MCF 10A (cell line): ENCODE results near the gene RTN3. TPM values are rescaled to one million over a fixed set of nuclear protein-coding genes. Genes with fewer than 3 reads are reported as not detected.

Experiments used
- BruUV-seq: library from RNA; stranded (reverse); fragments of 400-500 nt; replicated peaks from 2 replicates; lab custom pipeline; 2021; lab: Mats Ljungman, UMichigan
- CTCF ChIA-PET: fragments of 300-600 bp; sonication (Branson Sonifier 250); formaldehyde crosslinking; extraction: SDS; loops from one replicate; lab custom pipeline; 2021; ENCODE audit warnings: antibody characterized with exemption, inconsistent platforms; lab: Yijun Ruan, JAX
- POLR2A ChIA-PET: fragments of 300-600, 350-650 bp; sonication (Branson Sonifier 250); formaldehyde crosslinking; extraction: SDS; loops from one replicate; lab custom pipeline; 2020; ENCODE audit warnings: antibody characterized with exemption, inconsistent platforms; lab: Yijun Ruan, JAX
- DNase-seq: peaks from one replicate; pipeline ENCODE4 v3.0.0-alpha.2; 2018; ENCODE audit not compliant: unreplicated experiment
- H3K27ac Mint-ChIP-seq: one replicate; pipeline ENCODE4 v1.8.0; 2022; ENCODE audit warnings: mild to moderate bottlenecking, low read depth, mixed read lengths; ENCODE audit not compliant: unreplicated experiment
- H3K27me3 Mint-ChIP-seq: one replicate; pipeline ENCODE4 v1.8.0; 2022; ENCODE audit warnings: mixed read lengths; ENCODE audit not compliant: insufficient read depth, unreplicated experiment
- H3K36me3 Mint-ChIP-seq: one replicate; pipeline ENCODE4 v1.8.0; 2022; ENCODE audit warnings: mild to moderate bottlenecking, moderate library complexity, mixed read lengths; ENCODE audit not compliant: insufficient read depth, unreplicated experiment
- H3K4me1 Mint-ChIP-seq: one replicate; pipeline ENCODE4 v1.8.0; 2022; ENCODE audit warnings: mixed read lengths; ENCODE audit not compliant: insufficient read depth, unreplicated experiment
- H3K4me3 Mint-ChIP-seq: one replicate; pipeline ENCODE4 v1.8.0; 2022; ENCODE audit warnings: mild to moderate bottlenecking, moderate library complexity, mixed read lengths; ENCODE audit not compliant: unreplicated experiment
- H3K9me3 Mint-ChIP-seq: one replicate; pipeline ENCODE4 v1.8.0; 2022; ENCODE audit warnings: mixed read lengths; ENCODE audit not compliant: unreplicated experiment
- intact Hi-C: fragments of 100-400 bp; cut with micrococcal nuclease; formaldehyde crosslinking; loops from 2 replicates; pipeline ENCODE4 v1.14.1; 2022
- total RNA-seq: library from RNA; stranded (reverse); gene quantifications from 2 replicates; pipeline ENCODE4 v1.2.3, GENCODE V29; 2022
- TF ChIP-seq, protein P1 (sequence below): fragments of 200-600 bp; IDR thresholded peaks from one replicate; pipeline ENCODE4 v1.8.0; 2022; ENCODE audit warnings: antibody characterized with exemption, mild to moderate bottlenecking; ENCODE audit not compliant: unreplicated experiment

The RTN3 gene
- total RNA-seq, 1 experiment from 2014 or later, result 95.4 TPM

DNA sequence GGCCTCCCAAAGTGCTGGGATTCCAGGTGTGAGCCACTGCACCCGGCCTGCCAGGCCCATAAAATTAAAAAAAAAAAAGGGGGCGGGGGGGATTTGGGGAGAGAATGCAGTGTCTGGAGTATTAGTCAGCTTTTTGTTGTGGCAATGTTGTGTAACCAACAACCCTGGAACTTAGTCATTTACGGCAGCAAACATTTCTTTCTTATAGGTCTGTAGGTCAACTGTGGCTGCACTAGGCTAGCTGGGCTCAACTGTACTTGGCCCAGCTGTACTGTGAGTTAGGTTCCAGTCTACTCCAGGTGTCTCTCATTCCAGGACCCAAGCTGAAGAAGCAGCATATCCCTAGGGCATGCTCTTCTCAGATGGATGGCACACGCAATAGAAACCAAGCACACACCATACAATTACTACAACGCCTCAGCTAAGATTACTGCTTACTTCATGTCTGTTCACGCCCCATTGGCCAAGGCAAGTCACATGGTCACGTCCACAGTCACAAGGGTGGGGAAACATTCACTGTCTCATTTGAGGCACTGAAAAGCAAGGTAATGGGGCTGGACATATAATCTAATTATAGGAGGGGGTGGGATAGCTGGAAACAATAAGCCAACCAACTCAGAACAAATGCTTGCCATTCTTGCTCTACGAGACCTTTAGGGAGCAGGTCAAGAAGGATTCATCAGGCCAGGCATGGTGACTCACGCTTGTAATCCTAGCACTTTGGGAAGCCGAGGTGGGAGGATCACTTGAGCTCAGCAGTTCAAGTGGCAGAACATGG is 121.5 kb downstream of the RTN3 start:
- Mint-ChIP-seq H3K27ac (peak overlapping the region; percentile 85), H3K4me3 (peak overlapping the region; percentile 67), H3K27me3 (no peaks in the 10 kb centered on the region), H3K4me1 (peaks cover 9% of the 10 kb centered on the region), H3K36me3 (no peaks in the 10 kb centered on the region), H3K9me3 (no peaks in the 10 kb centered on the region)
- intact Hi-C loops, result loop anchor here (2.0 kb wide), 1 partner anchor 34 kb away; the partner anchor contains the start of gene ZFTA
- POLR2A ChIA-PET, result interaction anchor here (0.5 to 2.7 kb wide), 14 partner anchors 8 to 379 kb away, joined by 3 to 16 read pairs (median 3); partner anchors contain the start of genes COX8A, MARK2, SPINDOC and ZFTA
- CTCF ChIA-PET, result interaction anchor here (0.5 to 1.8 kb wide), 10 partner anchors 17 to 446 kb away, joined by 3 to 6 read pairs (median 4); partner anchors contain the start of gene ZFTA
- peak; percentile 90 for DNase-seq
- TF ChIP-seq, protein P1, sequence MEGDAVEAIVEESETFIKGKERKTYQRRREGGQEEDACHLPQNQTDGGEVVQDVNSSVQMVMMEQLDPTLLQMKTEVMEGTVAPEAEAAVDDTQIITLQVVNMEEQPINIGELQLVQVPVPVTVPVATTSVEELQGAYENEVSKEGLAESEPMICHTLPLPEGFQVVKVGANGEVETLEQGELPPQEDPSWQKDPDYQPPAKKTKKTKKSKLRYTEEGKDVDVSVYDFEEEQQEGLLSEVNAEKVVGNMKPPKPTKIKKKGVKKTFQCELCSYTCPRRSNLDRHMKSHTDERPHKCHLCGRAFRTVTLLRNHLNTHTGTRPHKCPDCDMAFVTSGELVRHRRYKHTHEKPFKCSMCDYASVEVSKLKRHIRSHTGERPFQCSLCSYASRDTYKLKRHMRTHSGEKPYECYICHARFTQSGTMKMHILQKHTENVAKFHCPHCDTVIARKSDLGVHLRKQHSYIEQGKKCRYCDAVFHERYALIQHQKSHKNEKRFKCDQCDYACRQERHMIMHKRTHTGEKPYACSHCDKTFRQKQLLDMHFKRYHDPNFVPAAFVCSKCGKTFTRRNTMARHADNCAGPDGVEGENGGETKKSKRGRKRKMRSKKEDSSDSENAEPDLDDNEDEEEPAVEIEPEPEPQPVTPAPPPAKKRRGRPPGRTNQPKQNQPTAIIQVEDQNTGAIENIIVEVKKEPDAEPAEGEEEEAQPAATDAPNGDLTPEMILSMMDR, result no peak
- BruUV-seq, result no TSS peak

DNA sequence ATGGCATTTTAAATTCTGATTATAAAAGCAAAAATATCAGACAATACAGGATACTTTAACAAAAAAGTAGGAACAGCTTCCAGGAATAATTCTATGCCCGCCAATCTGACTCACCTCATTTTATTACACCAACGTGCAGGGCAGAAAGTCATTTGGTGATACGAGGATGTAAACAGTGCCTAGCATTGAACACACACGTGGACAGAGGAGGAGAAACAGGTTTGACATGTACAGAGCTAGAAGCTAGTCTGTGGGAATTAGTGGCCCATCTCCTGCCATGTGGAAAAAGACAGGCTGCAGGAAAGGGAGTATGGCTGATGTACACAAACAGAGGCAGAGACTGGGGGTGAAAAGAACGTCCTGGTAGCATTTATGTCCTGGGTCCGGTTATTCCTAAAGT is 123.0 kb downstream of the RTN3 start:
- intact Hi-C loops, result no loop called here
- H3K27ac Mint-ChIP-seq, result no peak overlapping the region
- CTCF ChIA-PET, result interaction anchor here (1.8 kb wide), 1 partner anchor 36 kb away, joined by 5 read pairs; the partner anchor contains the start of gene ZFTA
- TF ChIP-seq, protein P1, result no peak
- no peaks in the 10 kb centered on the region for H3K27me3 Mint-ChIP-seq
- H3K4me3 Mint-ChIP-seq, result no peak overlapping the region
- DNase-seq, result peak; percentile 38
- no TSS peak for BruUV-seq
- H3K9me3 Mint-ChIP-seq, result no peaks in the 10 kb centered on the region
- POLR2A ChIA-PET, result interaction anchor here (0.5 to 2.7 kb wide), 3 partner anchors 8 to 272 kb away, joined by 3 to 16 read pairs (median 5); no protein-coding TSS in a partner anchor
- H3K36me3 Mint-ChIP-seq, result no peaks in the 10 kb centered on the region
- peaks cover 9% of the 10 kb centered on the region for H3K4me1 Mint-ChIP-seq

DNA sequence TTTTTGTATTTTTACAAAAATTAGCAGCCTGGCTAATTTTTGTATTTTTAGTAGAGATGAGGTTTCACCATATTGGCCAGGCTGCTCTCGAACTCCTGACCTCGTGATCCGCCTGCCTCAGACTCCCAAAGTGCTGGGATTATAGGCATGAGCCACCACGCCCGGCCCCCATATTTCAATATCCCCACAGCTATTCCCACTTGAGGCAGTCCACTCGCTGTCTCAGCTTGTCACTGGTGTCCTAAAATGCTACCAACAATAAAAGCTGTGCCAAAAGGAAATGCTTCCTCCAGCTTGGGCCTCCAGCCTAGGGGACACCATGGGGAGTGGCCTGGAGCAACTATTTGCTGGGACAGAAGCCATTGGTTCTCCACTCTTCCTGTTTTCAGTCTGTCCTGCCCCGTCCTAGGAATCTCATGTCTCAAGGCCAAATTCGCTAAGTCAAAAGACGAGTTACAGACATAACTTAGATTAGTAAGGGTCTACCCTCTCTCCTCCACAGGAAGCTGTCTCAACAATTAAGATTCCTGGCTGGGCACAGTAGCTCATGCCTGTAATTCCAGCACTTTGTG is 124.6 kb downstream of the RTN3 start:
- peaks cover 9% of the 10 kb centered on the region for H3K4me1 Mint-ChIP-seq
- no peaks in the 10 kb centered on the region for H3K27me3 Mint-ChIP-seq
- no TSS peak for BruUV-seq
- no peak overlapping the region for H3K27ac Mint-ChIP-seq
- intact Hi-C loops, result no loop called here
- H3K9me3 Mint-ChIP-seq, result no peaks in the 10 kb centered on the region
- TF ChIP-seq, protein P1, result no peak
- no peaks in the 10 kb centered on the region for H3K36me3 Mint-ChIP-seq
- ChIA-PET POLR2A (interaction anchor here (0.6 kb wide), 1 partner anchor 63 kb away, joined by 3 read pairs; no protein-coding TSS in a partner anchor), CTCF (interaction anchor here (1.5 kb wide), 1 partner anchor 36 kb away, joined by 3 read pairs; no protein-coding TSS in a partner anchor)
- no peak overlapping the region for H3K4me3 Mint-ChIP-seq
- DNase-seq, result no peak

Other genes starting within 250 kb of the RTN3 start
- gene PLAAT5, start 190.3 kb upstream of the RTN3 start, total RNA-seq, result not detected in 2 replicates
- not detected in 2 replicates for gene LGALS12, start 175.4 kb upstream of the RTN3 start, total RNA-seq
- 0.69 and 0.96 TPM in 2 replicates for gene PLAAT4, start 144.7 kb upstream of the RTN3 start, total RNA-seq
- 0.58 TPM in 1 of 2 replicates, not detected in the other for gene PLAAT2, start 118.1 kb upstream of the RTN3 start, total RNA-seq
- gene PLAAT3, start 67.1 kb upstream of the RTN3 start, total RNA-seq, result 3.6 and 3.9 TPM in 2 replicates
- gene ATL3, start 10.1 kb upstream of the RTN3 start, total RNA-seq, result 74.0 and 77.1 TPM in 2 replicates
- gene ZFTA, start 87.3 kb downstream of the RTN3 start, total RNA-seq, result 2.6 and 5.2 TPM in 2 replicates
- gene SPINDOC, start 132.0 kb downstream of the RTN3 start, total RNA-seq, result 17.1 and 21.4 TPM in 2 replicates
- 36.9 and 39.8 TPM in 2 replicates for gene MARK2, start 157.6 kb downstream of the RTN3 start, total RNA-seq
- gene RCOR2, start 235.7 kb downstream of the RTN3 start, total RNA-seq, result 0.15 TPM in 1 of 2 replicates, not detected in the other